Neural cell (in vitro differentiated cells): ENCODE data around the gene PSMC4.
"Not testable (repeated sequence)": the region's sequence is repeated elsewhere in the genome, so short reads cannot be mapped to it uniquely, and the experiment has no call there.

Source experiments
- EP300 ChIP-seq: fragments of 450-650 bp; conservative IDR thresholded peaks from 2 replicates; pipeline ENCODE4 v1.6.1; 2014; ENCODE audit warnings: antibody characterized with exemption, mild to moderate bottlenecking, moderate library complexity; ENCODE audit not compliant: poor library complexity, severe bottlenecking
- EZH2 ChIP-seq: fragments of 200-600, 300-800 bp; shearing (Covaris generic), sonication (generic); IDR thresholded peaks from 2 replicates; pipeline ENCODE4 v1.6.1; 2014; ENCODE audit warnings: antibody characterized with exemption, low read length, borderline replicate concordance, mild to moderate bottlenecking; ENCODE audit not compliant: insufficient read depth, poor library complexity, severe bottlenecking
- MXI1 ChIP-seq: fragments of 450-650 bp; conservative IDR thresholded peaks from 2 replicates; pipeline ENCODE4 v1.6.1; 2014; ENCODE audit warnings: antibody characterized with exemption, mild to moderate bottlenecking; ENCODE audit not compliant: poor library complexity, severe bottlenecking
- POLR2AphosphoS5 ChIP-seq: IDR thresholded peaks from 2 replicates; pipeline ENCODE4 v1.6.1; 2012
- RAD21 ChIP-seq: fragments of 450-650 bp; conservative IDR thresholded peaks from 2 replicates; pipeline ENCODE4 v1.6.1; 2014; ENCODE audit warnings: antibody characterized with exemption, mild to moderate bottlenecking, moderate library complexity
- SMC3 ChIP-seq: fragments of 450-650 bp; conservative IDR thresholded peaks from 2 replicates; pipeline ENCODE4 v1.6.1; 2014; ENCODE audit warnings: antibody characterized with exemption, mild to moderate bottlenecking, moderate library complexity; ENCODE audit not compliant: poor library complexity
- TAF1 ChIP-seq: IDR thresholded peaks from 2 replicates; pipeline ENCODE4 v1.6.1; 2012; ENCODE audit warnings: low read depth
- TF ChIP-seq, protein P1 (sequence below): fragments of 450-650 bp; IDR thresholded peaks from 2 replicates; pipeline ENCODE4 v1.5.1; 2014; ENCODE audit warnings: antibody characterized with exemption, mild to moderate bottlenecking, moderate library complexity; ENCODE audit not compliant: poor library complexity, severe bottlenecking
- TF ChIP-seq, protein P2 (sequence below): IDR thresholded peaks from 2 replicates; pipeline ENCODE4 v1.6.1; 2012; ENCODE audit warnings: borderline replicate concordance

DNA sequence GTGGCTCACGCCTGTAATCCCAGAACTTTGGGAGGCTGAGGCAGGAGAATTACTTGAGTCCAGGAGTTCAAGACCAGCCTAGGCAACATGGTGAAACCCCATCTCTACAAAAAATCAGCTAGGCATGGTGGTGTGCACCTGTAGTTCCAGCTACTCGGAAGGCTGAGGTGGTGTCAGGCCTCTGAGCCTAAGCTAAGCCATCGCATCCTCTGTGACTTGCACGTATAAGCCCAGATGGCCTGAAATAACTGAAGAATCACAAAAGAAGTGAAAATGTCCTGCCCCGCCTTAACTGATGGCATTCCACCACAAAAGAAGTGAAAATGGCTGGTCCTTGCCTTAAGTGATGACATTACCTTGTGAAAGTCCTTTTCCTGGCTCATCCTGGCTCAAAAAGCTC, 13.1 kb upstream of the PSMC4 start:
- TF ChIP-seq, protein P1, sequence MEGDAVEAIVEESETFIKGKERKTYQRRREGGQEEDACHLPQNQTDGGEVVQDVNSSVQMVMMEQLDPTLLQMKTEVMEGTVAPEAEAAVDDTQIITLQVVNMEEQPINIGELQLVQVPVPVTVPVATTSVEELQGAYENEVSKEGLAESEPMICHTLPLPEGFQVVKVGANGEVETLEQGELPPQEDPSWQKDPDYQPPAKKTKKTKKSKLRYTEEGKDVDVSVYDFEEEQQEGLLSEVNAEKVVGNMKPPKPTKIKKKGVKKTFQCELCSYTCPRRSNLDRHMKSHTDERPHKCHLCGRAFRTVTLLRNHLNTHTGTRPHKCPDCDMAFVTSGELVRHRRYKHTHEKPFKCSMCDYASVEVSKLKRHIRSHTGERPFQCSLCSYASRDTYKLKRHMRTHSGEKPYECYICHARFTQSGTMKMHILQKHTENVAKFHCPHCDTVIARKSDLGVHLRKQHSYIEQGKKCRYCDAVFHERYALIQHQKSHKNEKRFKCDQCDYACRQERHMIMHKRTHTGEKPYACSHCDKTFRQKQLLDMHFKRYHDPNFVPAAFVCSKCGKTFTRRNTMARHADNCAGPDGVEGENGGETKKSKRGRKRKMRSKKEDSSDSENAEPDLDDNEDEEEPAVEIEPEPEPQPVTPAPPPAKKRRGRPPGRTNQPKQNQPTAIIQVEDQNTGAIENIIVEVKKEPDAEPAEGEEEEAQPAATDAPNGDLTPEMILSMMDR: not testable (repeated sequence)
- TF ChIP-seq, protein P2, sequence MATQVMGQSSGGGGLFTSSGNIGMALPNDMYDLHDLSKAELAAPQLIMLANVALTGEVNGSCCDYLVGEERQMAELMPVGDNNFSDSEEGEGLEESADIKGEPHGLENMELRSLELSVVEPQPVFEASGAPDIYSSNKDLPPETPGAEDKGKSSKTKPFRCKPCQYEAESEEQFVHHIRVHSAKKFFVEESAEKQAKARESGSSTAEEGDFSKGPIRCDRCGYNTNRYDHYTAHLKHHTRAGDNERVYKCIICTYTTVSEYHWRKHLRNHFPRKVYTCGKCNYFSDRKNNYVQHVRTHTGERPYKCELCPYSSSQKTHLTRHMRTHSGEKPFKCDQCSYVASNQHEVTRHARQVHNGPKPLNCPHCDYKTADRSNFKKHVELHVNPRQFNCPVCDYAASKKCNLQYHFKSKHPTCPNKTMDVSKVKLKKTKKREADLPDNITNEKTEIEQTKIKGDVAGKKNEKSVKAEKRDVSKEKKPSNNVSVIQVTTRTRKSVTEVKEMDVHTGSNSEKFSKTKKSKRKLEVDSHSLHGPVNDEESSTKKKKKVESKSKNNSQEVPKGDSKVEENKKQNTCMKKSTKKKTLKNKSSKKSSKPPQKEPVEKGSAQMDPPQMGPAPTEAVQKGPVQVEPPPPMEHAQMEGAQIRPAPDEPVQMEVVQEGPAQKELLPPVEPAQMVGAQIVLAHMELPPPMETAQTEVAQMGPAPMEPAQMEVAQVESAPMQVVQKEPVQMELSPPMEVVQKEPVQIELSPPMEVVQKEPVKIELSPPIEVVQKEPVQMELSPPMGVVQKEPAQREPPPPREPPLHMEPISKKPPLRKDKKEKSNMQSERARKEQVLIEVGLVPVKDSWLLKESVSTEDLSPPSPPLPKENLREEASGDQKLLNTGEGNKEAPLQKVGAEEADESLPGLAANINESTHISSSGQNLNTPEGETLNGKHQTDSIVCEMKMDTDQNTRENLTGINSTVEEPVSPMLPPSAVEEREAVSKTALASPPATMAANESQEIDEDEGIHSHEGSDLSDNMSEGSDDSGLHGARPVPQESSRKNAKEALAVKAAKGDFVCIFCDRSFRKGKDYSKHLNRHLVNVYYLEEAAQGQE: not testable (repeated sequence)
- TF ChIP-seq TAF1, EZH2, EP300, POLR2AphosphoS5, RAD21, SMC3, MXI1: not testable (repeated sequence)
